ENCODE measurements around the gene XK.
"Not testable (repeated sequence)": the region's sequence is repeated elsewhere in the genome, so short reads cannot be mapped to it uniquely, and the experiment has no call there.

The XK gene

GRCh38 chrX:37755025-37755424 is 69.4 kb downstream of the XK start:
- DNase-seq (ENCODE audit: low read depth) = no peak

- no peak for DNase-seq (ENCODE audit: low read depth)
Measured at GRCh38 chrX:37757082-37757481, 71.5 kb downstream of the XK start.

GRCh38 chrX:37759351-37759750 is 73.8 kb downstream of the XK start:
- DNase-seq (ENCODE audit: low read depth) = no peak

- DNase-seq (ENCODE audit: low read depth) = no peak
Measured at GRCh38 chrX:37759878-37760418, 74.4 kb downstream of the XK start.

- no peak for DNase-seq (ENCODE audit: low read depth)
Measured at GRCh38 chrX:37763400-37763799, 77.8 kb downstream of the XK start.

- no peak for DNase-seq (ENCODE audit: low read depth)
Measured at GRCh38 chrX:37765507-37765906, 79.9 kb downstream of the XK start.

GRCh38 chrX:37767430-37767829 is 81.8 kb downstream of the XK start:
- DNase-seq (ENCODE audit: low read depth) = no peak

GRCh38 chrX:37768866-37769265 is 83.3 kb downstream of the XK start:
- not testable (repeated sequence) for DNase-seq (ENCODE audit: low read depth)

GRCh38 chrX:37776283-37776986 is 90.8 kb downstream of the XK start:
- DNase-seq (ENCODE audit: low read depth) = no peak

GRCh38 chrX:37776987-37777325 is 91.4 kb downstream of the XK start:
- no peak for DNase-seq (ENCODE audit: low read depth)

GRCh38 chrX:37779857-37780256 is 94.3 kb downstream of the XK start, which contains the start of gene CYBB:
Gene CYBB, plus strand, starts transcription at chrX:37780059. Its CDS starts 19 bp downstream, at chrX:37780078.
- no peak for DNase-seq (ENCODE audit: low read depth)

GRCh38 chrX:37781081-37781480 is 95.5 kb downstream of the XK start:
- DNase-seq (ENCODE audit: low read depth) = no peak
